SJSA1 (cell line): ENCODE measurements around the gene FSTL5. TPM values are rescaled to one million over a fixed set of nuclear protein-coding genes. Genes with fewer than 3 reads are reported as not detected.
"Not testable (repeated sequence)": the region's sequence is repeated elsewhere in the genome, so short reads cannot be mapped to it uniquely, and the experiment has no call there.

Source experiments
- DNase-seq, 2 experiments: peaks; one replicate each; pipeline ENCODE4 v3.0.0-alpha.2; 2015 to 2020; ENCODE audit warnings: low spot score in 2 of 2, low read depth in 1 of 2
- H3K27ac ChIP-seq: fragments of 250-450 bp; sonication (Bioruptor Pico); 2 replicates; pipeline ENCODE4 v1.5.1; 2020; ENCODE audit warnings: mild to moderate bottlenecking, moderate library complexity
- H3K27me3 ChIP-seq: fragments of 250-450 bp; sonication (Bioruptor Pico); replicated peaks from 2 replicates; pipeline ENCODE4 v1.5.1; 2020; ENCODE audit warnings: mild to moderate bottlenecking, moderate library complexity
- H3K36me3 ChIP-seq: fragments of 250-450 bp; sonication (Bioruptor Pico); 2 replicates; pipeline ENCODE4 v1.5.1; 2020; ENCODE audit warnings: mild to moderate bottlenecking
- H3K4me1 ChIP-seq: fragments of 250-450 bp; sonication (Bioruptor Pico); replicated peaks from 2 replicates; pipeline ENCODE4 v1.6.1; 2021; ENCODE audit warnings: mild to moderate bottlenecking
- H3K4me3 ChIP-seq: fragments of 250-450 bp; sonication (Bioruptor Pico); 2 replicates; pipeline ENCODE4 v1.5.1; 2020; ENCODE audit warnings: mild to moderate bottlenecking
- H3K9me3 ChIP-seq: fragments of 250-450 bp; sonication (Bioruptor Pico); replicated peaks from 2 replicates; pipeline ENCODE4 v1.5.1; 2020; ENCODE audit warnings: mild to moderate bottlenecking
- total RNA-seq: library from RNA; depleted of rRNA; stranded (reverse); fragments of >200 nt; shearing (Covaris generic); gene quantifications from 2 replicates; pipeline ENCODE4 v1.2.3, GENCODE V29; 2014

The FSTL5 gene
- total RNA-seq, 1 experiment from 2014 or later, result not detected

GRCh38 chr4:161817914-161818313 lies 345.9 kb downstream of the FSTL5 start:
- Histone ChIP-seq H3K9me3 (no peaks in the 10 kb centered on the region), H3K36me3 (no peaks in the 10 kb centered on the region), H3K27ac (no peak overlapping the region), H3K4me3 (no peak overlapping the region), H3K4me1 (no peaks in the 10 kb centered on the region), H3K27me3 (no peaks in the 10 kb centered on the region)
- no peak for DNase-seq

DNA sequence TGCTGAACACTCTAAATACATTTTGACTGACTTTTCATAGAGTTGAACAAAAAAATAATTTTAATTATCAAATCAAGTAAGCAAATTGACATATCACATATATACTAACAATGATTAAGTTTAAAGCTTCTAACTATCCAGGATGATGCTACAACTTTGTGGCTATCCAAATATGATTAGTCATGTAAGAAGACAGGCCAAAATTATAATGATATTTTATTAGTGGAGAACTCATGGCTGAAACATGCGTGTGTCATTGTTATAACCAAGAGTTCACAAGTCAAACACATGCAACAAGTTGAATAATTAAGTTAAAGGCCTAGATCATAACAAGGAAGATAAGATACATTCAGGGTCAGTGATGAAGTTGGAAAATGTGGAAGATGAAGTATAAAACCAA lies 346.8 kb downstream of the FSTL5 start:
- no peak for DNase-seq
- Histone ChIP-seq H3K27me3 (no peaks in the 10 kb centered on the region), H3K27ac (no peak overlapping the region), H3K9me3 (no peaks in the 10 kb centered on the region), H3K4me3 (no peak overlapping the region), H3K4me1 (no peaks in the 10 kb centered on the region), H3K36me3 (no peaks in the 10 kb centered on the region)

- H3K4me1 ChIP-seq, result no peaks in the 10 kb centered on the region
- no peak overlapping the region for H3K27ac ChIP-seq
- no peaks in the 10 kb centered on the region for H3K27me3 ChIP-seq
- H3K4me3 ChIP-seq, result no peak overlapping the region
- DNase-seq, result no peak
- H3K9me3 ChIP-seq, result no peaks in the 10 kb centered on the region
- H3K36me3 ChIP-seq, result no peaks in the 10 kb centered on the region
These were observed 348.0 kb downstream of the FSTL5 start for GRCh38 chr4:161815841-161816240.

- Histone ChIP-seq H3K4me3 (no peak overlapping the region), H3K27me3 (no peaks in the 10 kb centered on the region), H3K36me3 (no peaks in the 10 kb centered on the region), H3K27ac (no peak overlapping the region), H3K9me3 (no peaks in the 10 kb centered on the region), H3K4me1 (no peaks in the 10 kb centered on the region)
- DNase-seq, result no peak
These were observed 349.9 kb downstream of the FSTL5 start for GRCh38 chr4:161813889-161814288.

DNA sequence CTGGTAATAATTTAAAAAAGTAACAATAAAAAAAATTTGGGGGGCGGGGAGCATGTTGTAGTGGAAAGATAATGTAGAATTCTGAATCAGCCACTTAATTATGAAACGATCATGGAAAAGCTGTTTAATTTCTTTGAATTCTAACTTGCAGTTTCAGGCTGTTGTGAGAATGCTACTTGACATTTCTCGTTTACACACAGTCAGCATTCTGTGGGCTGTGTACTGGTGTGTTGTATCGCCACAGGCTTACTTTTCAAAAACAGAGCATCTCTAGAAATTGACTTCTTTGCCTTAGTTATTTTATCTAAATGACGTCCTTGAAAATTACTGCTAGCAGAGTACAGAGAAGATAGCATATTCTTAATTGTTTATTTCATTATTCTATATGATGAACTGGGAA lies 350.4 kb downstream of the FSTL5 start:
- Histone ChIP-seq H3K4me3 (no peak overlapping the region), H3K9me3 (no peaks in the 10 kb centered on the region), H3K27ac (no peak overlapping the region), H3K27me3 (no peaks in the 10 kb centered on the region), H3K36me3 (no peaks in the 10 kb centered on the region), H3K4me1 (no peaks in the 10 kb centered on the region)
- DNase-seq, result no peak

DNA sequence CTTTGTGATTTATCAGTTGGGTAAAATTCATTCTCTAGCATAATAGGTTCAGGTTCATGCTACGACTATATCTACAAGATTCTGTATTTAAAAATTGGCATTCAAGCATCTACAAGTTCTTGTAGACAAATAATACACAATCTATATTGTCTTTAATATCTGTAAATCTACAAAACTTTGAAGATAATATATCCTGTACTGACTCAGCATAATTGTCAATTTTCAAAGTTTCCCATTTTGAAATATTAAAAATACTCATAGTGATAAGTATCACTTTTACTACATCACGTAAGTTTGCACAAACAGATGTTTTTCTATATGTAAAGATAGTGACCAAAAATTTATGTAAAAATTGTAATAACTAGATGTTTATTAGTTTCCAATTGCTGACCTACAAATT lies 360.6 kb downstream of the FSTL5 start:
- no peaks in the 10 kb centered on the region for H3K36me3 ChIP-seq
- no peaks in the 10 kb centered on the region for H3K4me1 ChIP-seq

DNA sequence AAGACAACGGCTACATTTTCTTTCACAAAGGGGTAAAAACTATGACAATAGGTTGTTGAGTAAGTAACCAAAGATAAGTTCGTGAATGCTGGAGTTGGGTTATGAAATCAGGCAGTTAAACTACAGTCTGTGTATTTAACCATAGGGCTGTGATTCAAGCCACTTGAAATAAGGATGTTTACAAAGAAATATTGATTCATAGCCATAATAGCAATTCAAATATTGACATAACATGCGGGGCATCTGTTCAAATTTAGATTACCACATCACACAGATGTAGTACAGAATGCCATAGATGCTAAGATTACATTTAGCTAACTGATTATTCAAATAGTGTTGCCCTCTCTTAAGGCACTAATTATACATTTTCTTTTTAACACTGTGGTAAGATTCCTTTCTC lies 364.1 kb downstream of the FSTL5 start:
- H3K27me3 ChIP-seq, result no peaks in the 10 kb centered on the region
- no peak overlapping the region for H3K4me3 ChIP-seq
- H3K4me1 ChIP-seq, result no peaks in the 10 kb centered on the region
- DNase-seq, result no peak
- peaks cover 3% of the 10 kb centered on the region; the same call in 1 of the 2 replicates for H3K9me3 ChIP-seq
- no peaks in the 10 kb centered on the region for H3K36me3 ChIP-seq
- no peak overlapping the region for H3K27ac ChIP-seq

More for the DNA sequence above, 360.6 kb downstream of the FSTL5 start:
- H3K27me3 ChIP-seq, result no peaks in the 10 kb centered on the region
- no peak overlapping the region for H3K4me3 ChIP-seq
- DNase-seq, result no peak
- H3K9me3 ChIP-seq, result peaks cover 3% of the 10 kb centered on the region; the same call in 1 of the 2 replicates
- H3K27ac ChIP-seq, result no peak overlapping the region

DNA sequence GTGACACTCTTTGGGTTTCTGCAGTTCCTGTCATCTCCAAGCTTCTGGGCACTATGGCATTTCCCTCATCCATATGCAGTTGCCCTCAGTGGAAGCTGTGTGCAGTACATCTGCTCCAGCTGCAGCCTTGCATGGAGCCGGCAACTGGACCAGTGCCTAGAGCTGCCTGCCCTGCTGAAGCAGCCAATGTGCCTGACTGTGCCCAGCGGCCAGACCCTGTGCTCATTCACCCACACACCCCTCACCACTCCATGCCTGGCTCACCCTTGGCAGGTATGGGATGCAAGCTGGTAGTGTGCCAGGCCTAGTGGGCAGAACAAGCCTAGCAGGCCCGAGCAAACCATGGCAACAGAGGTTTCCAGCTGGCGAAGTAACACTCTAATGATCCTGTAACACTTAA lies 370.8 kb downstream of the FSTL5 start:
- Histone ChIP-seq H3K36me3 (no peaks in the 10 kb centered on the region), H3K27me3 (no peaks in the 10 kb centered on the region), H3K9me3 (peaks cover 7% of the 10 kb centered on the region; the same call in 1 of the 2 replicates), H3K4me3 (no peak overlapping the region), H3K4me1 (no peaks in the 10 kb centered on the region), H3K27ac (no peak overlapping the region)
- no peak for DNase-seq

DNA sequence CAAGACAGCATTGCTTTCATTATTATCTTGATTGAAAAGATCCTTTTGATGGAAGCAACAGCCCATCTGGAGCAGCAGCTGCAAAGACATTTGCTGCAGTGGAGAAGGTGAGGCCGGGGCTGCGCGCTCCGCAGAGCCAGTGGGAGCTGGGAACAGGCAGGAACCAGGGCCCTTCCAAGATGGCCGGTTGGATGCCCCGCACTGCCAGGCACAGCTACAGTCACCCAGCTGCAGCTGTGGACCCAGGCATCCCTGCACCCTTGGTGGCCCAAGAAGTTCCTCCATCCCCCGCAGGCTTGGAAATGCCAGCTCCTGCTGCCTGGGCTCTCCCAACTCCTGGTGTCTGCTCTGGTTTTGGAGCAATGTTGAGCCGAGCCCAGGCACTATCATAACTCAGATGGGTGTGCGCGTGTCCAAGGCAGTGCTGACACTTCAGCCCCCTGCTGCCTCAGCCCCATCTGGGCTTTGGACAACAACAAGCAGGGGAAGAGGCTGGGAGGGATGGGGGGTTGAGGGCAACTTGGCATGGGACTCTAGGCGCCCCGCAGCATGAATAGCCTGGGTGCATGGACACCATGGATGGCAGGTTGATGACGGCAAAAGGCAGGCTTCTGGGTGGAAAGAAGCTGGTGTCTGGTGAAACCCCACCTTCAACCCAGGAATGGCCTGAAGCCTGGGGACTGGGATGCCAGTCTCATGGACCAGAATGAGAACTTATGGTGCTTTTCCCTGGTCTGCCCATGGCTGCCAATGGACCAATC lies 371.8 kb downstream of the FSTL5 start:
- no peaks in the 10 kb centered on the region for H3K36me3 ChIP-seq
- H3K4me1 ChIP-seq, result no peaks in the 10 kb centered on the region
- no peak overlapping the region for H3K4me3 ChIP-seq
- H3K27ac ChIP-seq, result no peak overlapping the region
- no peaks in the 10 kb centered on the region for H3K27me3 ChIP-seq
- no peak for DNase-seq
- H3K9me3 ChIP-seq, result peaks cover 7% of the 10 kb centered on the region; the same call in 1 of the 2 replicates

DNA sequence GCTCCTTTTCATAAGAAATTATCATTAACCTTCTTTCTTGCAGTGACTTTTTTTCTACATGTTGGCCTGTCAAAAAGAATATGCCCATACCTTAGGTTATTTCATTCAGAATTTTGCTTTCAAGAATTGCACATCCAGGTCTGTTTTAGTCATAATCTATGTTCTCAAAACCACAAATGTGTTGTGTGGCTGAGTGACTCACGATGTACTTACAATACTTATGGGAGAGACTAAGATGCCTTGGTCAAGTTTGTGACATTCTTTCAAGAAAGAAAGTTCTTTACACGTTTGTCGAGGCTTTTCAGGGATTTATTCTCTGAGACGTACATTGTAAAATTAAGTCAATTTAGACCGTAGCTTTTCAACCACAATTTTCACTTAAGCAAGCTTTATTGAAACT lies 396.7 kb downstream of the FSTL5 start:
- H3K27me3 ChIP-seq, result no peaks in the 10 kb centered on the region
- H3K36me3 ChIP-seq, result no peaks in the 10 kb centered on the region
- H3K9me3 ChIP-seq, result no peaks in the 10 kb centered on the region
- H3K4me1 ChIP-seq, result no peaks in the 10 kb centered on the region
- no peak overlapping the region for H3K27ac ChIP-seq
- no peak for DNase-seq
- no peak overlapping the region for H3K4me3 ChIP-seq

DNA sequence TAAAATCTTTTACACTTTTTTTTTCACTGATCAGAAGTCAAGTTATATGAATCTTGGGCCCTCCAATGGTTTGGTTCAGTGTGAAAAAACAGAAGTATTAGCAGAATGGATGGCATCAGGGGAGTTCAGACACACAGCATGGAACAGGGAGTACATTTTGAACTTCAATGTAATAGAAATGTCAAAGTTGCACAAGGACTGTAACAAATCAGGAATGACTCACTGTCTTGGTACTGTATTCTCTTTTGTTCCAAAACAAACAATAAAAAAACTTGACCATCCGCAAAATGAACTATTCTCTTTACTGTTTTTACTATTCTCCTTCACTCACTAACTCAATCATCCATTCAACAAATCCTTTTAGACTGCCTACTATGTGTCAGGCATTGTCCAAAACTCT lies 401.0 kb downstream of the FSTL5 start:
- Histone ChIP-seq H3K27me3 (no peaks in the 10 kb centered on the region), H3K9me3 (peaks cover 3% of the 10 kb centered on the region; the same call in 1 of the 2 replicates), H3K27ac (no peak overlapping the region), H3K4me1 (no peaks in the 10 kb centered on the region), H3K36me3 (no peaks in the 10 kb centered on the region), H3K4me3 (no peak overlapping the region)
- no peak for DNase-seq

DNA sequence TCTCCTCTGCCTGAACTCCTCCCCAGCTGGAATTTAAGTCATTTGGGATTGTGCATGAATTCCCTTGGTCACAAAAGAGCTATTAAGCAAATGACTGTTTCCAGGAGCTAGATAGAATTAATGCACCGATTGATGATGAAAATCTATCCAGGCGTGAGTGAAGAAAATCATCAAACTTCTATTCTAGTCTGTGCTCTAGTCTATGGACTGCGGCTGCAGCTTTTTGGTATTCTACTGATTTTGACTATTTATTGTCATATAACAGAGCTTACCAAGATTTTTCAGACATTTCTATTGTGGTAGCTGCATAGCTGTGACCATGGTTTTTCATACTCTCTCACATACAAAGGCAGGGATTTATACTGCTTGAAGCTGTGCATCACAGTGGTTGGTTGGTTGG lies 403.8 kb downstream of the FSTL5 start:
- Histone ChIP-seq H3K4me1 (no peaks in the 10 kb centered on the region), H3K27me3 (no peaks in the 10 kb centered on the region), H3K9me3 (peaks cover 3% of the 10 kb centered on the region; the same call in 1 of the 2 replicates), H3K27ac (no peak overlapping the region), H3K4me3 (no peak overlapping the region), H3K36me3 (no peaks in the 10 kb centered on the region)
- no peak for DNase-seq

DNA sequence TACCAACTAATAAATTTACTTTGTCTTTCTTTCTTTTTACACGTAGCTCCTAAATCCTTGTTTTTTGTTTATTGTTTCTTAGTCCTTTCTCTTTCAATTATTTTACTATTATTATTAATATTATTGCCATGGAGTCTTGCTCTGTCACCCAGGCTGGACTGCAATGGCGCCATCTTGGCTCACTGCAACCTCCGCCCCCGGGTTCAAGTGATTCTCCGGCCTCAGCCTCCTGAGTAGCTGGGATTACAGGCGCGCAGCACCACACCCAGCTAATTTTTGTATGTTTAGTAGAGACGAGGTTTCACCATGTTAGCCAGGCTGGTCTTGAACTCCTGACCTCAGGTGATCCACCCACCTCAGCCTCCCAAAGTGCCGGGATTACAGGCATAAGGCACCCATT lies 405.4 kb downstream of the FSTL5 start:
- H3K27me3 ChIP-seq, H3K36me3 ChIP-seq, H3K27ac ChIP-seq, H3K9me3 ChIP-seq, DNase-seq, H3K4me1 ChIP-seq, H3K4me3 ChIP-seq: not testable (repeated sequence)

- Histone ChIP-seq H3K4me1 (no peaks in the 10 kb centered on the region), H3K9me3 (0 out of 2 replicates have a peak, but pooled peaks cover 2% of the 10 kb centered on the region), H3K4me3 (no peak overlapping the region), H3K27ac (no peak overlapping the region), H3K27me3 (no peaks in the 10 kb centered on the region), H3K36me3 (no peaks in the 10 kb centered on the region)
- DNase-seq, result no peak
These were observed 434.9 kb downstream of the FSTL5 start for GRCh38 chr4:161728929-161729328.

- no peak overlapping the region for H3K27ac ChIP-seq
- no peak for DNase-seq
- H3K4me3 ChIP-seq, result no peak overlapping the region
- no peaks in the 10 kb centered on the region for H3K36me3 ChIP-seq
- H3K9me3 ChIP-seq, result no peaks in the 10 kb centered on the region
- H3K27me3 ChIP-seq, result no peaks in the 10 kb centered on the region
- no peaks in the 10 kb centered on the region for H3K4me1 ChIP-seq
These were observed 441.9 kb downstream of the FSTL5 start for GRCh38 chr4:161721947-161722346.
